ENCODE results near the gene AFAP1L1. TPM values are rescaled to one million over a fixed set of nuclear protein-coding genes. Genes with fewer than 3 reads are reported as not detected.
"Not testable (repeated sequence)": the region's sequence is repeated elsewhere in the genome, so short reads cannot be mapped to it uniquely, and the experiment has no call there.

AFAP1L1 gene
- total and polyA plus RNA-seq, 2 donors (not counting 3 experiments of a cell fraction or from before 2014, with no cell fraction given), result 7.9 to 73.2 TPM

DNA sequence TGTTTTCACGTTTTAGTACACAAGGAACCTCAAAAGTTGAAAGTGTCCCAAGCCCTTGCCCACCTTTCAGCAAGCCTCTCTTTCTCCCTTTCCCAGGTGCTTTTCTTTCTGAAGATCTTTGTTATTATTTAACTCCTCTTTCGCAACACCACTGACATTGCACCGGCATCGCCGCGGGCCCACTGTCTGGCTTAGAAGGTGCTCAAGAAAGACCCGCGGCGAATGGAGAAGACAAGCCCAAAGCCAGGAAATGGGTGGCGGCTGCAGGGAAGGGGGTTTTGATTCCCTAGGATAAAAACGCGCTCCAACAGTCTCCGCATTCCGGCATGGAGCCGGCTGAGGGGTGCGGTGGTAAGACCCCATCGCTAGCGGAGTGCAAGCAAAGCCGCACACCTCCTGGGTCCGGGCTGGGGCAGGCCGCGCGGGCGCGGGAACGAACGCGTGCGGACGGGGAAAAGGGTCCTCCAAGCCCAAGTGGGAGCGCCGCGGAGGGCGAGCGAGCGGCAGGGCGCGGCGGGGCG, 404 bp upstream of the AFAP1L1 start:
- FAIRE-seq, result peak; percentile 55
- Histone ChIP-seq H3K79me2 (ENCODE audit: control insufficient read depth, insufficient read depth, low read length) (no peaks in the 10 kb centered on the region), H3K4me1 (ENCODE audit: control insufficient read depth, extremely low read depth, insufficient read depth, low read length) (peaks cover 11% of the 10 kb centered on the region), H3K36me3 (ENCODE audit: control insufficient read depth in 2 of 2, extremely low read depth in 1 of 2, insufficient read depth in 2 of 2, low read length in 2 of 2) (no peaks in the 10 kb centered on the region), H3K4me3 (replicated peaks in 1 of 3; ENCODE audit: insufficient read depth in 1 of 3, low read depth in 1 of 3, low read length in 3 of 3) (peak overlapping the region; percentile 46 to 96 (median 62)), H3K9ac (replicated peaks; ENCODE audit: extremely low read depth, insufficient read depth, low read length) (peak overlapping the region; percentile 54), H2AFZ (ENCODE audit: low read depth, low read length) (peak overlapping the region; percentile 97), H3K27ac (ENCODE audit: insufficient read depth, low read depth, low read length) (no peak overlapping the region), H3K9me1 (replicated peaks; ENCODE audit: control insufficient read depth, extremely low read depth, insufficient read depth, low read length) (no peaks in the 10 kb centered on the region), H3K9me3 (replicated peaks; ENCODE audit: control insufficient read depth, insufficient read depth, low read length) (peaks cover 2% of the 10 kb centered on the region), H3K4me2 (ENCODE audit: insufficient read depth, low read length) (peak overlapping the region; percentile 82), H3K27me3 (ENCODE audit: control insufficient read depth in 2 of 2, insufficient read depth in 2 of 2, low read length in 2 of 2) (no peaks in the 10 kb centered on the region), H4K20me1 (replicated peaks; ENCODE audit: control insufficient read depth, extremely low read depth, insufficient read depth, low read length) (no peaks in the 10 kb centered on the region)
- peak; percentile 38 for DNase-seq (ENCODE audit: low read depth, low spot score)
- BruUV-seq (replicated peaks), result TSS peak; percentile 72
- intact Hi-C loops (cut with micrococcal nuclease) (loop anchor here (1.0 to 2.0 kb wide), 2 partner anchors 74 to 136 kb away; partner anchors contain the start of gene GRPEL2), dilution Hi-C loops (cut with MboI; ENCODE audit: extremely low pct_ligation_motif_present, low sequenced_read_pairs) (no loop called here)
- TF ChIP-seq POLR2A (IDR thresholded peaks at IDR 0.05; ENCODE audit: low read depth, low read length), result no peak
- no peak for TF ChIP-seq JUN (IDR thresholded peaks at IDR 0.05; ENCODE audit: borderline replicate concordance, insufficient read depth, insufficient read length, low read depth)
- no peak for TF ChIP-seq FOS (IDR thresholded peaks at IDR 0.05; ENCODE audit: borderline replicate concordance, insufficient read depth, low read length)
- TF ChIP-seq GATA2 (IDR thresholded peaks at IDR 0.05; ENCODE audit: insufficient read depth, insufficient read length, low read depth, low read length), result no peak
- no peak for TF ChIP-seq POLR2AphosphoS5 (IDR thresholded peaks at IDR 0.05; ENCODE audit: insufficient read depth, low read depth, low read length)
- TF ChIP-seq, protein P1, sequence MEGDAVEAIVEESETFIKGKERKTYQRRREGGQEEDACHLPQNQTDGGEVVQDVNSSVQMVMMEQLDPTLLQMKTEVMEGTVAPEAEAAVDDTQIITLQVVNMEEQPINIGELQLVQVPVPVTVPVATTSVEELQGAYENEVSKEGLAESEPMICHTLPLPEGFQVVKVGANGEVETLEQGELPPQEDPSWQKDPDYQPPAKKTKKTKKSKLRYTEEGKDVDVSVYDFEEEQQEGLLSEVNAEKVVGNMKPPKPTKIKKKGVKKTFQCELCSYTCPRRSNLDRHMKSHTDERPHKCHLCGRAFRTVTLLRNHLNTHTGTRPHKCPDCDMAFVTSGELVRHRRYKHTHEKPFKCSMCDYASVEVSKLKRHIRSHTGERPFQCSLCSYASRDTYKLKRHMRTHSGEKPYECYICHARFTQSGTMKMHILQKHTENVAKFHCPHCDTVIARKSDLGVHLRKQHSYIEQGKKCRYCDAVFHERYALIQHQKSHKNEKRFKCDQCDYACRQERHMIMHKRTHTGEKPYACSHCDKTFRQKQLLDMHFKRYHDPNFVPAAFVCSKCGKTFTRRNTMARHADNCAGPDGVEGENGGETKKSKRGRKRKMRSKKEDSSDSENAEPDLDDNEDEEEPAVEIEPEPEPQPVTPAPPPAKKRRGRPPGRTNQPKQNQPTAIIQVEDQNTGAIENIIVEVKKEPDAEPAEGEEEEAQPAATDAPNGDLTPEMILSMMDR (IDR thresholded peaks at IDR 0.05; ENCODE audit: extremely low read depth in 1 of 2, insufficient read depth in 1 of 2, low read depth in 1 of 2, low read length in 2 of 2), result no peak
- no peak for TF ChIP-seq EZH2 (IDR thresholded peaks at IDR 0.05; ENCODE audit: borderline replicate concordance, low read depth, low read length, severe bottlenecking)
- TF ChIP-seq MYC (IDR thresholded peaks at IDR 0.05; ENCODE audit: low read depth, low read length), result no peak
- TF ChIP-seq, protein P2, sequence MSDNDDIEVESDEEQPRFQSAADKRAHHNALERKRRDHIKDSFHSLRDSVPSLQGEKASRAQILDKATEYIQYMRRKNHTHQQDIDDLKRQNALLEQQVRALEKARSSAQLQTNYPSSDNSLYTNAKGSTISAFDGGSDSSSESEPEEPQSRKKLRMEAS (IDR thresholded peaks at IDR 0.05; ENCODE audit: insufficient read depth, insufficient read length), result no peak
- POLR2A ChIA-PET, result no interaction called here
- CTCF ChIA-PET, result interaction anchor here (1.4 to 1.5 kb wide), 2 partner anchors 17 to 540 kb away, joined by 3 to 4 read pairs; no protein-coding TSS in a partner anchor

DNA sequence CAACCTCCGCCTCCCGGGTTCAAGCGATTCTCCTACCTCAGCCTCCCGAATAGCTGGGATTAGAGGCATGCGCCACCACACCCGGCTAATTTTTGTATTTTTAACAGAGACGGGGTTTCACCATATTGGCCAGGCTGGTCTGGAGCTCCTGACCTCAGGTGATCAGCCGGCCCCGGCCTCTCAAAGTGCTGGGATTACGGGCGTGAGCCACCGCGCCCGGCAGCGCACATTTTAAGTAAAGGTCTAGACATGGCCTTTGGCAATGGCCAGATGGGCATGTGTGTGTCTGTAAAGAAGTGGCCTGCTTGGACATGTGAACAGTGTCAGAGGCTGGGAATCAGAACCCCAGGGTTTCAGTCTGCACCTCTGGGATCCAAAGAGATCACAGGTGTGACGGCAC, 1.1 kb downstream of the AFAP1L1 start:
- dilution Hi-C loops (cut with MboI; ENCODE audit: extremely low pct_ligation_motif_present, low sequenced_read_pairs), result not testable (repeated sequence)

More for the DNA sequence above, 1.1 kb downstream of the AFAP1L1 start:
- intact Hi-C loops (cut with micrococcal nuclease), result loop anchor here (1.0 to 2.0 kb wide), 5 partner anchors 17 to 158 kb away; no protein-coding TSS in a partner anchor
- not testable (repeated sequence) for H2AFZ ChIP-seq (ENCODE audit: low read depth, low read length); H3K36me3 ChIP-seq (ENCODE audit: control insufficient read depth in 2 of 2, extremely low read depth in 1 of 2, insufficient read depth in 2 of 2, low read length in 2 of 2); H4K20me1 ChIP-seq (replicated peaks; ENCODE audit: control insufficient read depth, extremely low read depth, insufficient read depth, low read length); H3K9me3 ChIP-seq (replicated peaks; ENCODE audit: control insufficient read depth, insufficient read depth, low read length); H3K27me3 ChIP-seq (ENCODE audit: control insufficient read depth in 2 of 2, insufficient read depth in 2 of 2, low read length in 2 of 2); H3K79me2 ChIP-seq (ENCODE audit: control insufficient read depth, insufficient read depth, low read length); H3K9me1 ChIP-seq (replicated peaks; ENCODE audit: control insufficient read depth, extremely low read depth, insufficient read depth, low read length); FAIRE-seq; DNase-seq (ENCODE audit: low read depth, low spot score)
- ChIA-PET POLR2A (interaction anchor here (1.1 to 1.3 kb wide), 2 partner anchors 33 to 74 kb away, joined by 3 read pairs; no protein-coding TSS in a partner anchor), CTCF (interaction anchor here (0.7 to 1.8 kb wide), 9 partner anchors 16 to 162 kb away, joined by 3 to 11 read pairs (median 5); no protein-coding TSS in a partner anchor)
- peak overlapping the region; percentile 79 for H3K9ac ChIP-seq (replicated peaks; ENCODE audit: extremely low read depth, insufficient read depth, low read length)
- H3K4me3 ChIP-seq (replicated peaks in 1 of 3; ENCODE audit: insufficient read depth in 1 of 3, low read depth in 1 of 3, low read length in 3 of 3), result peak overlapping the region in 2 of 3 experiments; percentile 62 to 93
- H3K27ac ChIP-seq (ENCODE audit: insufficient read depth, low read depth, low read length), result peak overlapping the region; percentile 67
- H3K4me2 ChIP-seq (ENCODE audit: insufficient read depth, low read length), result peak overlapping the region; percentile 72
- BruUV-seq (replicated peaks), result TSS peak; percentile 38
- peaks cover 11% of the 10 kb centered on the region for H3K4me1 ChIP-seq (ENCODE audit: control insufficient read depth, extremely low read depth, insufficient read depth, low read length)
